Epithelial cell of proximal tubule (primary cell): ENCODE results near the gene GATA5. TPM values are rescaled to one million over a fixed set of nuclear protein-coding genes. Genes with fewer than 3 reads are reported as not detected.

ENCODE experiments used
- DNase-seq: peaks from one replicate; pipeline ENCODE4 v3.0.0-alpha.2; 2011; ENCODE audit warnings: low read depth
- H3K4me3 ChIP-seq: 2 replicates; pipeline ENCODE4 v1.5.1; 2011; ENCODE audit warnings: low read depth, mild to moderate bottlenecking, low read length
- CTCF ChIP-seq: conservative IDR thresholded peaks from 2 replicates; pipeline ENCODE4 v1.5.1; 2012; ENCODE audit warnings: low read depth, mild to moderate bottlenecking, low read length
- total RNA-seq: library from RNA; depleted of rRNA; stranded (reverse); fragments of >200 nt; gene quantifications from 2 replicates; pipeline ENCODE4 v1.2.3, GENCODE V29; 2015

Gene GATA5
- total RNA-seq, 1 donor from 2014 or later: not detected

- no peak for DNase-seq
Measured at GRCh38 chr20:62488470-62488869, 12.7 kb upstream of the GATA5 start.

GRCh38 chr20:62487561-62488354 lies 12.0 kb upstream of the GATA5 start:
- TF ChIP-seq CTCF: no peak
- no peak overlapping the region for H3K4me3 ChIP-seq
- no peak for DNase-seq

More at GRCh38 chr20:62488470-62488869, 12.7 kb upstream of the GATA5 start:
- TF ChIP-seq CTCF: no peak
- H3K4me3 ChIP-seq: no peak overlapping the region

- no peak for DNase-seq
- TF ChIP-seq CTCF: no peak
- no peak overlapping the region for H3K4me3 ChIP-seq
Measured at GRCh38 chr20:62487118-62487517, 11.3 kb upstream of the GATA5 start.

GRCh38 chr20:62486484-62486883 lies 10.7 kb upstream of the GATA5 start:
- TF ChIP-seq CTCF: no peak
- H3K4me3 ChIP-seq: no peak overlapping the region
- DNase-seq: no peak

- no peak for TF ChIP-seq CTCF
- no peak for DNase-seq
- H3K4me3 ChIP-seq: no peak overlapping the region
Measured at GRCh38 chr20:62485701-62486089, 9.9 kb upstream of the GATA5 start.

GRCh38 chr20:62485062-62485700 lies 9.4 kb upstream of the GATA5 start:
- DNase-seq: no peak
- H3K4me3 ChIP-seq: no peak overlapping the region
- TF ChIP-seq CTCF: no peak

GRCh38 chr20:62484478-62484877 lies 8.7 kb upstream of the GATA5 start:
- H3K4me3 ChIP-seq: no peak overlapping the region
- no peak for DNase-seq
- no peak for TF ChIP-seq CTCF
